Activated CD8-positive, alpha-beta memory T cell treated with anti-CD3 and anti-CD28 coated beads for 4 hours (primary cell): Measurements from ENCODE around the gene CATSPER4.

ENCODE experiments used
- DNase-seq, 2 donors: peaks; one replicate each; pipeline ENCODE4 v3.0.0-alpha.2; 2020; ENCODE audit warnings: low read depth in 2 of 2

CATSPER4 gene

GRCh38 chr1:26164861-26165842, 25.2 kb upstream of the CATSPER4 start:
- no peak for DNase-seq

DNA sequence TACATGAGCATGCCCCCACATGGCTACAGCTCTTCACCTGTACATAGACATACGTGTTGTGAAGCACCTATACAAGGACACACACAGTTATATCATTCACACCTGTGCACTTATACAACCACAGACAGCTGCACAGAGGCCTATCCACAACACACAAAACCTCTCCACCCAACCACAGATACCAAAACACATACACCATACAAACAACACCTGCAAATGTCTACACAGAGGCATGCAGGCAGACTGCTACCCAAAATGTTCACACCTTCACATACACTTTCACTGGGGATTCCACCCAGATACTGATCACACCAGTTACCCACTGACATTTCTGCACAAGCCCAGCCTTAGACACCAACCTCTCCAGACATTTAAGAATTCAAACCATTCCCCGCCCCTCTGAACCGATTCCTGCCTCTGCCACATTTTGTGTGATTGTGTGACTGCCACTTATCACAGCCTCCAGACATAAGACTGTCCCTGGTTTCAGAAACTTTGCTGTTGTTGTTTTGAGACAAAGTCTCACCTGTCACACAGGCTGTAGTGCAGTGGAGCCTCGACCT, 23.6 kb upstream of the CATSPER4 start:
- DNase-seq, result no peak

DNA sequence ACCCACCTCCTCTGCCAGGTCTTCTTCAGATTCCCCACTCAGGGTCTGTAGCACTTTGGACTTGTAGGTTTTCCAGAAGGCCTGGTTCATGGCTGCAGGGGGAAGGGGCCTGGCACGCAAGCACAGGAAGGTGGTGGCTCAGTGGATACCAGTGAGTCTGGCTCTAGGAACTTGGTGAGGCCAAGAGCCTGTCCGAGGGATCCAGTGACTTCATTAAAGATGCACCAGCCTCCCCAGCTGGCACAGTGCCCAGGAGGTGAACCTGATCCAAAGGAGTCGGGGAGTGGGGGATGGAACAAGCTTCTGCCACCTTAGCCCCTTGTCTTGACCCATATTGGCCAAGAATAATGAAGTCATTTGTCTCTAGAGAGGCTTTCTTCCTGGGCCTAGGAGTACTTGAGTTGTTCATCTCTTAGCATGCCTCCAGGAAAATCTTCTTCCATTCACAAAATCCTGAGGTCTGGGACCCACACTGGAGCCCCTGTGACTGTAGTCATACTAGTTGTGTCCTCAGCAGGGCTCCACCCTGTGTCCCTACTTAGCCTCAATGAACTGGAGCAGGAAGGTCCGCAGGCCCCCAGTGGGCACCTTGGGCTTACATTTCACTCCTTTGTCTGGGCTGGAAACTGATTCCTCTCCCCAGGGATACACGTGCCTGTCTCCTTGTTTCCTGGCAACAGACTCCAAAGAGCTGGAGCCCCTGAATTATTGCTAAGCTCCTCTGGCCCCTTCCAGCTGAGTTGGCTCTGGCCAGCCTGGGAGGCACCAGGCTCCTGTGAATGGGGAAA, 21.8 kb upstream of the CATSPER4 start, which contains the start of gene C1orf232:
C1orf232 (minus strand) TSS at position 554 of the 788 bp plus-strand sequence; CDS start at position 90, 464 bp downstream.
- DNase-seq, result no peak

DNA sequence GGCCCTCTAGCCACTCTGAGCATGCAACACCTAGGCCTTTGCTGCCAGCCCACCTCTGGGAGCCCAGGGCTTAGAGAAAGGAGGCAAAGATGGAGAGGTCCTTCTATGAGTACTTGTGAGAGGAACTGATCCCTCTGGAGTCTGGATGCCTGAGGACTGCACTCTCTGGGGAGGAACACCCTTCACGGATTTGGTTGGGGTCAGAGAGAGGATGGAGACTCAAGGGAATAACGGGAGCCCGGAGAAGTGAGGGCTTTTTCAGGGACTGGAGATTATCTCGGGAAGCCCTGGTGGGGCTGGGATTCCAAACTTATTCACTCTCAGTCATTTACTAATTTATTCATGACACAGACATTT, 21.2 kb upstream of the CATSPER4 start:
- DNase-seq, result no peak

- peak; percentile 79 to 85 for DNase-seq
Observed at GRCh38 chr1:26169669-26170471, 20.5 kb upstream of the CATSPER4 start, which contains the start of gene ZNF593. ZNF593 (plus strand) TSS chr1:26169908; CDS start chr1:26169984, 76 bp downstream.

DNA sequence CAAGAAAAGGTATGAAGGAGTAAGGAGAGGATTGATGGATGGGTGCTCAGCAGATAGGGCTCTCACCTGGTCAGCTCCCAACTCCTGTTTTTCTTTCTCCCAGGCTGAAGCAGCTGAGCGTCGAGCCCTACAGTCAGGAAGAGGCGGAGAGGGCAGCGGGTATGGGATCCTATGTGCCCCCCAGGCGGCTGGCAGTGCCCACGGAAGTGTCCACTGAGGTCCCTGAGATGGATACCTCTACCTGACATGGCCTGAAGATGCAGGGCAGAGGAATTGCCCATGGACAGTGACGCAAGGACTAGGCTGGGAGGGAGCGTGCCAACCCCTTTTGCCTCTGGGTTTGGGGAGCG, 20.0 kb upstream of the CATSPER4 start:
- DNase-seq, result no peak

- no peak for DNase-seq
Observed at GRCh38 chr1:26171084-26172072, 19.0 kb upstream of the CATSPER4 start, which contains the start of gene ZNF593OS. ZNF593OS (minus strand) TSS chr1:26171832; CDS start chr1:26171661, 171 bp downstream.

- no peak for DNase-seq
Observed at GRCh38 chr1:26175346-26175745, 15.1 kb upstream of the CATSPER4 start.

- no peak for DNase-seq
Observed at GRCh38 chr1:26177182-26177684, 13.2 kb upstream of the CATSPER4 start, which contains the start of gene CNKSR1. CNKSR1 (plus strand) TSS chr1:26177491; CDS start chr1:26177548, 57 bp downstream.

- no peak for DNase-seq
Observed at GRCh38 chr1:26180010-26180506, 10.3 kb upstream of the CATSPER4 start.

GRCh38 chr1:26181586-26182382, 8.6 kb upstream of the CATSPER4 start:
- DNase-seq, result no peak

DNA sequence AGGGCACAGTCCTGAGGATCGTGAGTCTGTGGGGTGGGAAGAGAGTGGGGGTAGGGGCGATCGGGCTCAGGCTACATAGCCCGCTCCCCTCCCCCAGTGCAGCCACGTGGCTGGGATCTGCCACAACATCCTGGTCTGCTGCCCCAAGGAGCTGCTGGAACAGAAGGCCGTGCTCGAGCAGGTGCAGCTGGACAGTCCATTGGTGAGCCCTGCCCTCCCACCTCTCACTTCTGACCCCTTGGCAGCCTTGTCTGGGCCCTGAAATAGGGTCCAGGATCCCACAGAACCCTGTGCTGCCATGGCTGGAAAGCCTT, 8.1 kb upstream of the CATSPER4 start:
- DNase-seq, result no peak

- no peak for DNase-seq
Observed at GRCh38 chr1:26184086-26184485, 6.3 kb upstream of the CATSPER4 start.

DNA sequence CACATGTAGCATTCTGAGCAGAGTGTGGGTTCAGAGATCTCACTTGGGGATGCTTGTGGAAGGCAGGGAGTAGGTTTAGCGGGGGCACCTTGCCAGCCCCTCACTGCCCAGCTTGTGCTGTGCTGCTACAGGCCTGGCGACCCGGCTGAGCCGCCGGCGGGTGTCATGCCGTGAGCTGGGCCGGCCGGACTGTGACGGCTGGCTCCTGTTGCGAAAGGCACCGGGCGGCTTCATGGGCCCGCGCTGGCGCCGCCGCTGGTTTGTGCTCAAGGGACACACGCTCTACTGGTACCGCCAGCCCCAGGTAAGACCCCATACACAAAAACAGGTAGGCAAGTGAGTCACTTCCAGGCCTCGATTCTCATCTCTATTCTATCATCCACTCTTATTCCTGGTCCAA, 5.5 kb upstream of the CATSPER4 start:
- DNase-seq, result no peak

DNA sequence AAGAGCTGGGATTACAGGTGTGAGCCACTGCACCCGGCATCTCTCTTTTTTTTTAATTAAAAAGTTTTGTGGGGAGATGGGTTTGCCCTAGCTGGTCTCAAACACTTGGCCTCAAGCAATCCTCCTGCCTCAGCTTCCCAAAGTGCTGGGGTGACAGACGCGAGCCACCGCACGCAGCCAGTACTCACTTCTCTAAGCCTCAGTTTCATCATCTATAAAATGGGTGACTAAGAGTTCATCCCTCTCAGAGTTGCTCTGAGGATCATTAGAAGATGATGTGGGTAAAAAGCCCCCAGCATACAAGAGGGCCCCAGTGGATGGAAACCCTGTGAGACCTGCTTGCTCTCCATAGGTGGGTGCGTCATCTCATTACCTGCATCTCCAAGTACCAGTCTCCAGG, 2.5 kb upstream of the CATSPER4 start:
- no peak for DNase-seq

- no peak for DNase-seq
Observed at GRCh38 chr1:26188477-26188876, 1.9 kb upstream of the CATSPER4 start.

- DNase-seq, result no peak
Observed at GRCh38 chr1:26189331-26189730, 1.1 kb upstream of the CATSPER4 start.

- DNase-seq, result no peak
Observed at GRCh38 chr1:26189751-26190275, 589 bp upstream of the CATSPER4 start.

- DNase-seq, result no peak
Observed at GRCh38 chr1:26191739-26192138, 1.3 kb downstream of the CATSPER4 start.
